Gastroesophageal sphincter (tissue), 4 donors: Measurements from ENCODE around the gene CTAGE1. TPM values are rescaled to one million over a fixed set of nuclear protein-coding genes. Genes with fewer than 3 reads are reported as not detected.
A peak's percentile ranks its signal among the peaks of the same experiment; 100 is the strongest.

ENCODE experiments used
- ATAC-seq: fragments of 150-250 bp; one replicate; pipeline ENCODE4 v1.9.1; 2016; ENCODE audit warnings: mild to moderate bottlenecking, moderate library complexity
- H3K27ac ChIP-seq, 4 donors: fragments of 200-600 bp; sonication (generic) in 3 of 4; 1 replicate in 3 of 4; 2 replicates in 1 of 4; pipeline ENCODE4 v1.5.1; 2016 to 2019
- H3K27me3 ChIP-seq: fragments of 200-600 bp; sonication (generic); one replicate; pipeline ENCODE4 v1.5.1; 2019
- H3K36me3 ChIP-seq, 2 donors: fragments of 200-600 bp; sonication (generic); one replicate each; pipeline ENCODE4 v1.5.1; 2019; ENCODE audit warnings: control low read depth in 1 of 2
- H3K4me1 ChIP-seq, 3 donors: fragments of 200-600 bp; sonication (generic); 1 replicate in 2 of 3; 2 replicates in 1 of 3; pipeline ENCODE4 v1.5.1; 2016 to 2019; ENCODE audit warnings: control low read depth in 2 of 3
- H3K4me3 ChIP-seq, 2 donors: fragments of 200-600 bp; sonication (generic); one replicate each; pipeline ENCODE4 v1.5.1; 2019; ENCODE audit warnings: mild to moderate bottlenecking in 1 of 2, moderate library complexity in 1 of 2
- H3K9me3 ChIP-seq, 3 donors: fragments of 200-600 bp; sonication (generic); one replicate each; pipeline ENCODE4 v1.5.1; 2017 to 2019; ENCODE audit warnings: control low read depth in 2 of 3
- CTCF ChIP-seq, 4 experiments: fragments of 200-600 bp in 2 of 4; fragments of 450-650 bp in 2 of 4; sonication (generic) in 1 of 4; IDR thresholded peaks; one replicate each; pipeline ENCODE4 v1.5.1; 2017 to 2019; ENCODE audit warnings: antibody characterized with exemption in 4 of 4, mild to moderate bottlenecking in 2 of 4, moderate library complexity in 2 of 4
- EP300 ChIP-seq: sonication (generic); formaldehyde crosslinking; IDR thresholded peaks from one replicate; pipeline ENCODE4 v1.6.1; 2017; ENCODE audit warnings: antibody characterized with exemption, mild to moderate bottlenecking
- POLR2A ChIP-seq, 2 donors: fragments of 450-650 bp; IDR thresholded peaks; one replicate each; pipeline ENCODE4 v1.6.1; 2017; ENCODE audit warnings: antibody characterized with exemption in 2 of 2, mild to moderate bottlenecking in 2 of 2, moderate library complexity in 1 of 2
- POLR2AphosphoS5 ChIP-seq: sonication (generic); formaldehyde crosslinking; IDR thresholded peaks from one replicate; pipeline ENCODE4 v1.6.1; 2017; ENCODE audit warnings: antibody characterized with exemption
- WGBS, 2 donors: methylation state at CpG; one replicate each; pipeline ENCODE4 v1.1.5; 2018; ENCODE audit warnings: low coverage in 1 of 2; 5-methylcytosine and 5-hydroxymethylcytosine counted together
- total RNA-seq, 4 donors: library from RNA; depleted of rRNA; stranded (reverse); fragments of >200 nt; gene quantifications; one replicate each; pipeline ENCODE4 v1.1.0, GENCODE V29; 2016

Gene CTAGE1, protein sequence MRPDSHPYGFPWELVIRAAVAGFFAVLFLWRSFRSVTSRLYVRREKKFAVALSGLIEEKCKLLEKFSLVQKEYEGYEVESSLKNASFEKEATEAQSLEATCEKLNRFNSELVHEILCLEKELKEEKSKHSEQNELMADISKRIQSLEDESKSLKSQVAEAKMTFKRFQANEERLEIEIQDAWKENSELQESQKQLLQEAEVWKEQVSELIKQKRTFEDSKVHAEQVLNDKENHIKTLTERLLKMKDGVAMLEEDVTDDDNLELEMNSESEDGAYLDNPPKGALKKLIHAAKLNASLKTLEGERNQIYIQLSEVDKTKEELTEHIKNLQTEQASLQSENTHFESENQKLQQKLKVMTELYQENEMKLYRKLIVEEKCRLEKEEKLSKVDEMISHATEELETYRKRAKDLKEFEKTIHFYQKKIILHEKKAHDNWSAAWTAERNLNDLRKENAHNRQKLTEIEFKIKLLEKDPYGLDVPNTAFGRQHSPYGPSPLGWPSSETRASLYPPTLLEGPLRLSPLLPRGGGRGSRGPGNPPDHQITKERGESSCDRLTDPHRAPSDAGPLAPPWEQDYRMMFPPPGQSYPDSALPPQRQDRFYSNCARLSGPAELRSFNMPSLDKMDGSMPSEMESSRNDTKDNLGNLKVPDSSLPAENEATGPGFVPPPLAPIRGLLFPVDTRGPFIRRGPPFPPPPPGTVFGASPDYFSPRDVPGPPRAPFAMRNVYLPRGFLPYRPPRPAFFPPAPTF
- not detected for total RNA-seq

DNA sequence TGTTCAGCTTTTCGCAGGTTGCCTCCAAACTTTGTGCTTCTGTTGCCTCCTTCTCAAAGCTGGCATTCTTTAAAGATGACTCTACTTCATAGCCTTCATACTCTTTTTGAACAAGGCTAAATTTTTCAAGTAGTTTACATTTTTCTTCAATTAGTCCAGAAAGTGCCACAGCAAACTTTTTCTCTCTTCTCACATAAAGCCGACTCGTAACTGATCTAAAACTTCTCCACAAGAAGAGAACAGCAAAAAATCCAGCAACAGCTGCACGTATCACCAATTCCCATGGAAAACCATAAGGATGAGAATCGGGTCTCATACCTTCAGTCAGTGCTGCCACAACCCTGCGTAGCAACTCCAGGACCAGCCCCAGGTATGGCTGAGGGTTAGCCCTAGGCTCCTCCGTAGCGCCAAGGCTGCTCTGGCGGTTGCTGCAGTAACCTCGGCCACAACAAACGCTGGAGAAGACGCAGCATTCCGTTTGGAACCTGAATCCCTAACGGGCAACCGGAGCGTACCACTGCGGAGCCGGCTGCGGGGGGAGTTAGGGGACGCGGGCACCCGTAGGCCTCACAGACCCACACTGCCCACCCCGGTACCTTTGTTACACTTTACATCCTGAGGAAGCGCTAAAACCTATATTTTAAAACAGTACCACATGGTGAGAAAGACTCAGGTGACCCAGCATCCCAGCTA is at the start of gene CTAGE1:
CTAGE1 (minus strand) TSS at position 420 of the 693 bp plus-strand sequence; CDS start at position 316, 104 bp downstream.
- Histone ChIP-seq H3K27me3 (no peaks in the 10 kb centered on the region), H3K4me3 (no peak within 1 kb of the TSS), H3K4me1 (no peaks in the 10 kb centered on the region), H3K9me3 (no peaks in the 10 kb centered on the region), H3K36me3 (no peaks in the 10 kb centered on the region), H3K27ac (no peak within 1 kb of the TSS)
- no peak for ATAC-seq
- WGBS, 2 donors: 89% methylated on average over 9 of the region's 24 CpGs; no CpG with 5 or more reads in 1 of the 2 donors
- TF ChIP-seq EP300 (no peak), CTCF (IDR thresholded peaks at IDR 0.05) (no peak), POLR2AphosphoS5 (no peak), POLR2A (IDR thresholded peaks at IDR 0.05) (no peak)

- H3K36me3 ChIP-seq: no peaks in the 10 kb centered on the region
- H3K27ac ChIP-seq: peak overlapping the region; percentile 26 to 70 (median 62)
- no peak for TF ChIP-seq POLR2A (IDR thresholded peaks at IDR 0.05)
- TF ChIP-seq EP300: no peak
- TF ChIP-seq CTCF (IDR thresholded peaks at IDR 0.05): no peak
- TF ChIP-seq POLR2AphosphoS5: no peak
- peaks cover 7 to 54% (median 31%) of the 10 kb centered on the region in 3 donors for H3K4me1 ChIP-seq
- H3K4me3 ChIP-seq: no peak overlapping the region
- 18 to 44% methylated on average over 2 to 3 of the region's 3 CpGs for WGBS, 2 donors
- peak; percentile 66 for ATAC-seq
- no peaks in the 10 kb centered on the region for H3K9me3 ChIP-seq
- no peaks in the 10 kb centered on the region for H3K27me3 ChIP-seq
Observed at GRCh38 chr18:22466608-22467395, 49.1 kb upstream of the CTAGE1 start.

DNA sequence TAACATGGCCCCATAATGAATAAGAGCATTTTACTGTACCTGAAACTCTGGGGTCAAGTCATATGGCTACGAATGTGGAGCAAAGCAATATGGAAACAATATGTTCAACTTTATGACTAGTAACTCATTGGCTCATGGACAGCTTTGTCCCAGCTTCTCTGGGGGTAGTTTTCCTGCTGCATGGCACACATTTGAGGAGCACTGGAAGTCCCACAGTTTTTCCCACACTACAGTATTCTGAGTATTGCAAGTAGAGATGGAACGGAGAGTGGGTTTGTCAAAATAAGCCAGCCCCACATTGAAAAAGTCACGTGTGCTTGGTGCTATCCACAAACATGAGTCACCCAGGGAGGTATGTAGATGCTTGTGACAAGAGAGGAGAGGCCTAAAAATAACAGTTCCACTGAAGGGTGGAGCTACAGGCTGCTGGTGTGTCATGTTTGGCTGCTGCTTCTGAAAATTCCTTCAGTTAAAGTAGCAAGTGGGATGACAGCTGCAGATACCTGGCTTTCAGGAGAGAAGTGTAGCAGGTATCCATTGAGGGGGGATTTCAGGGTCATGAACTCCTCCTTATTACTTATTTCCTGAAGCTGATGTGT is 48.2 kb upstream of the CTAGE1 start:
- peak; percentile 94 for ATAC-seq
- no peak for TF ChIP-seq POLR2A (IDR thresholded peaks at IDR 0.05)
- no peak for TF ChIP-seq EP300
- TF ChIP-seq POLR2AphosphoS5: peak; percentile 69
- H3K9me3 ChIP-seq: no peaks in the 10 kb centered on the region
- H3K4me1 ChIP-seq: peaks cover 7 to 46% (median 24%) of the 10 kb centered on the region in 3 donors
- no peaks in the 10 kb centered on the region for H3K27me3 ChIP-seq
- H3K36me3 ChIP-seq: no peaks in the 10 kb centered on the region
- H3K4me3 ChIP-seq: no peak overlapping the region
- peak overlapping the region; percentile 26 to 70 (median 62) for H3K27ac ChIP-seq
- 22 to 44% methylated on average over 2 of the region's 3 CpGs for WGBS, 2 donors

- peaks cover 7 to 26% (median 12%) of the 10 kb centered on the region in 3 donors for H3K4me1 ChIP-seq
- H3K36me3 ChIP-seq: no peaks in the 10 kb centered on the region
- H3K4me3 ChIP-seq: no peak overlapping the region
- H3K9me3 ChIP-seq: no peaks in the 10 kb centered on the region
- WGBS, 2 donors: 82 to 94% methylated on average over 3 to 5 of the region's 5 CpGs
- H3K27me3 ChIP-seq: no peaks in the 10 kb centered on the region
- no peak for ATAC-seq
- no peak for TF ChIP-seq POLR2AphosphoS5
- no peak for TF ChIP-seq CTCF (IDR thresholded peaks at IDR 0.05)
- H3K27ac ChIP-seq: no peak overlapping the region
Observed at GRCh38 chr18:22463076-22463475, 45.4 kb upstream of the CTAGE1 start.
